NB4 (cell line): ENCODE data around the gene GEN1.

Experiments used
- MYC ChIP-seq: IDR thresholded peaks from 2 replicates; pipeline ENCODE4 v1.6.1; 2011; ENCODE audit warnings: low read depth, low read length
- POLR2A ChIP-seq: IDR thresholded peaks from 2 replicates; pipeline ENCODE4 v1.6.1; 2011; ENCODE audit warnings: mild to moderate bottlenecking; ENCODE audit not compliant: insufficient read length; ENCODE audit errors: extremely low read depth
- TF ChIP-seq, protein P1 (sequence below): IDR thresholded peaks from one replicate; pipeline ENCODE4 v1.5.1; 2012; ENCODE audit warnings: low read depth, low read length
- TF ChIP-seq, protein P2 (sequence below): IDR thresholded peaks from 2 replicates; pipeline ENCODE4 v1.6.1; 2011; ENCODE audit warnings: low read depth, low read length

DNA sequence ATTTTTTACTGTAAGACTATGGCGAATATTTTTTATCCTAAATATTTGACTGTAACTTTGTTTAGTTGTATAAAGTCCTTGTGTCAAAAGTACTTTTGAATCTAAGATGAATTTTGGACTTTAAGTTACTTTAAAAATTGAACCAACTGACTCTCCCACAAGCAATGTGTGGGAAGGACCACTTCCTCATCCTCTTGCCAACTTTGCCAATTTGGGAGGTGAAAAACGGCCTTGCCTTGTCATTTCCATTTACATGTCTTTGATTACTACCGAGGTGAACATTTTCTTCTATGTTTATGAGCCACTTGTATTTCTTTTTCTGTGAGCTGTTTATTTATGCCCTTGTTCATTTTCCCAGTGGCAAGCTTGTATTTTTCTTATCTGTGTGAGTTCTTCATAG lies 49.6 kb downstream of the GEN1 start:
- TF ChIP-seq, protein P1, sequence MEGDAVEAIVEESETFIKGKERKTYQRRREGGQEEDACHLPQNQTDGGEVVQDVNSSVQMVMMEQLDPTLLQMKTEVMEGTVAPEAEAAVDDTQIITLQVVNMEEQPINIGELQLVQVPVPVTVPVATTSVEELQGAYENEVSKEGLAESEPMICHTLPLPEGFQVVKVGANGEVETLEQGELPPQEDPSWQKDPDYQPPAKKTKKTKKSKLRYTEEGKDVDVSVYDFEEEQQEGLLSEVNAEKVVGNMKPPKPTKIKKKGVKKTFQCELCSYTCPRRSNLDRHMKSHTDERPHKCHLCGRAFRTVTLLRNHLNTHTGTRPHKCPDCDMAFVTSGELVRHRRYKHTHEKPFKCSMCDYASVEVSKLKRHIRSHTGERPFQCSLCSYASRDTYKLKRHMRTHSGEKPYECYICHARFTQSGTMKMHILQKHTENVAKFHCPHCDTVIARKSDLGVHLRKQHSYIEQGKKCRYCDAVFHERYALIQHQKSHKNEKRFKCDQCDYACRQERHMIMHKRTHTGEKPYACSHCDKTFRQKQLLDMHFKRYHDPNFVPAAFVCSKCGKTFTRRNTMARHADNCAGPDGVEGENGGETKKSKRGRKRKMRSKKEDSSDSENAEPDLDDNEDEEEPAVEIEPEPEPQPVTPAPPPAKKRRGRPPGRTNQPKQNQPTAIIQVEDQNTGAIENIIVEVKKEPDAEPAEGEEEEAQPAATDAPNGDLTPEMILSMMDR = no peak
- TF ChIP-seq POLR2A = no peak
- TF ChIP-seq, protein P2, sequence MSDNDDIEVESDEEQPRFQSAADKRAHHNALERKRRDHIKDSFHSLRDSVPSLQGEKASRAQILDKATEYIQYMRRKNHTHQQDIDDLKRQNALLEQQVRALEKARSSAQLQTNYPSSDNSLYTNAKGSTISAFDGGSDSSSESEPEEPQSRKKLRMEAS = no peak
- no peak for TF ChIP-seq MYC
